Endothelial cell (in vitro differentiated cells): Measurements from ENCODE around the gene FOXN4. TPM values are rescaled to one million over a fixed set of nuclear protein-coding genes. Genes with fewer than 3 reads are reported as not detected.

Experiments used
- DNase-seq: peaks from one replicate; pipeline ENCODE4 v3.0.0; 2021; ENCODE audit warnings: low spot score
- H3K27ac Mint-ChIP-seq: one replicate; pipeline ENCODE4 v1.8.0; 2021; ENCODE audit warnings: mixed read lengths, inconsistent platforms; ENCODE audit not compliant: unreplicated experiment
- H3K27me3 Mint-ChIP-seq: one replicate; pipeline ENCODE4 v1.8.0; 2021; ENCODE audit warnings: mild to moderate bottlenecking, moderate library complexity, mixed read lengths, inconsistent platforms; ENCODE audit not compliant: unreplicated experiment
- H3K36me3 Mint-ChIP-seq: one replicate; pipeline ENCODE4 v1.8.0; 2021; ENCODE audit warnings: mild to moderate bottlenecking, low read depth, mixed read lengths, inconsistent platforms; ENCODE audit not compliant: unreplicated experiment
- H3K4me1 Mint-ChIP-seq: one replicate; pipeline ENCODE4 v1.8.0; 2021; ENCODE audit warnings: mild to moderate bottlenecking, mixed read lengths, inconsistent platforms; ENCODE audit not compliant: unreplicated experiment
- H3K4me3 Mint-ChIP-seq: one replicate; pipeline ENCODE4 v1.8.0; 2021; ENCODE audit warnings: mild to moderate bottlenecking, mixed read lengths, inconsistent platforms; ENCODE audit not compliant: unreplicated experiment
- H3K9me3 Mint-ChIP-seq: one replicate; pipeline ENCODE4 v1.8.0; 2021; ENCODE audit warnings: mixed read lengths, inconsistent platforms; ENCODE audit not compliant: unreplicated experiment
- total RNA-seq: library from RNA; stranded (reverse); fragmentation: NEBNext Ultra II Directional; extraction: Animal tissue kit (Norgen Biotek cat#: 25700); gene quantifications from one replicate; pipeline ENCODE4 v1.2.1, GENCODE V29; 2021; ENCODE audit not compliant: unreplicated experiment
- TF ChIP-seq, protein P1 (sequence below): fragments of 200-600 bp; sonication (generic); IDR thresholded peaks from one replicate; pipeline ENCODE4 v1.5.0; 2021; ENCODE audit warnings: antibody characterized with exemption; ENCODE audit not compliant: unreplicated experiment

Gene FOXN4
- total RNA-seq, 1 donor from 2014 or later, result not detected

DNA sequence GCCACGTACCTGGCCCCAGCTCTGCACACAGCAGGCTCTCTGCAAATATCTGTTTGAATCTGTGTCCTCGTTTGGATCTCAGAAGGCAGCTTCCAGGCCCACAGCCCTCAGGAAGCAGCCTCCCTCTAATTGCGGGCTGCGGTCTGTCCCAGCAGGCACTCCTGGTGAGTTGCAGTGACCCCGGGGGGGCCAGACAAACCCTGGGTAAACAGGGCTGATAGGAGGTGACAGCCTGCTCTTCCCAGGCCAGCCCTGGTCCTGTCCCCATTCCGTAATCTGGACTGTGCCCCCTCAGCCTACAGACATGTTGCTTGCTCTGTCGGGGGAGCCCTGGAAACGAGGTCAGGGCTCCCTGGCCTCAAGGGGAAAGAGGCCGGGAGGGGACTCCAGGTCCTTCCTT is 2.0 kb downstream of the FOXN4 start:
- Mint-ChIP-seq H3K27me3 (peaks cover 15% of the 10 kb centered on the region), H3K36me3 (peaks cover 4% of the 10 kb centered on the region), H3K27ac (no peak overlapping the region), H3K4me1 (peaks cover 6% of the 10 kb centered on the region), H3K4me3 (no peak overlapping the region), H3K9me3 (no peaks in the 10 kb centered on the region)
- no peak for DNase-seq
- TF ChIP-seq, protein P1, sequence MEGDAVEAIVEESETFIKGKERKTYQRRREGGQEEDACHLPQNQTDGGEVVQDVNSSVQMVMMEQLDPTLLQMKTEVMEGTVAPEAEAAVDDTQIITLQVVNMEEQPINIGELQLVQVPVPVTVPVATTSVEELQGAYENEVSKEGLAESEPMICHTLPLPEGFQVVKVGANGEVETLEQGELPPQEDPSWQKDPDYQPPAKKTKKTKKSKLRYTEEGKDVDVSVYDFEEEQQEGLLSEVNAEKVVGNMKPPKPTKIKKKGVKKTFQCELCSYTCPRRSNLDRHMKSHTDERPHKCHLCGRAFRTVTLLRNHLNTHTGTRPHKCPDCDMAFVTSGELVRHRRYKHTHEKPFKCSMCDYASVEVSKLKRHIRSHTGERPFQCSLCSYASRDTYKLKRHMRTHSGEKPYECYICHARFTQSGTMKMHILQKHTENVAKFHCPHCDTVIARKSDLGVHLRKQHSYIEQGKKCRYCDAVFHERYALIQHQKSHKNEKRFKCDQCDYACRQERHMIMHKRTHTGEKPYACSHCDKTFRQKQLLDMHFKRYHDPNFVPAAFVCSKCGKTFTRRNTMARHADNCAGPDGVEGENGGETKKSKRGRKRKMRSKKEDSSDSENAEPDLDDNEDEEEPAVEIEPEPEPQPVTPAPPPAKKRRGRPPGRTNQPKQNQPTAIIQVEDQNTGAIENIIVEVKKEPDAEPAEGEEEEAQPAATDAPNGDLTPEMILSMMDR, result no peak

DNA sequence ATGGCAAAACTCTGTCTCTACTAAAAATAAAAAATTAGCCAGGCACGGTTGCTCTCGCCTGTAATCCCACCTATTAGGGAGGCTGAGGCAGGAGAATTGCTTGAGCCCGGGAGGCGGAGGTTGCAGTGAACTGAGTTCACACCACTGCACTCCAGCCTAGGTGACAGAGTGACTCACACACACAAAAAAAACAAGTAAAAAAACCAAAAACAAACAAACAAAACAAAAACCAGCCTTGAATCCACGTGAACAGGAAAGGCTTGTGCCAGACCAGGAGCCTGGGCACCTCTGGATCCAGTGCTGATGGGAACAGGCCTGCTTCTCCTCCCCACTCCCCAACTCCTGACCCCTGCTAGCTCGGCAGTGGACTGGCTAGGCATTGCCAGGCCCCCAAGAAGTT is 3.5 kb downstream of the FOXN4 start:
- Mint-ChIP-seq H3K27ac (no peak overlapping the region), H3K36me3 (peaks cover under 1% of the 10 kb centered on the region), H3K4me1 (peaks cover 7% of the 10 kb centered on the region), H3K4me3 (no peak overlapping the region), H3K27me3 (peaks cover 12% of the 10 kb centered on the region), H3K9me3 (peaks cover 3% of the 10 kb centered on the region)
- no peak for DNase-seq
- TF ChIP-seq, protein P1, result no peak

DNA sequence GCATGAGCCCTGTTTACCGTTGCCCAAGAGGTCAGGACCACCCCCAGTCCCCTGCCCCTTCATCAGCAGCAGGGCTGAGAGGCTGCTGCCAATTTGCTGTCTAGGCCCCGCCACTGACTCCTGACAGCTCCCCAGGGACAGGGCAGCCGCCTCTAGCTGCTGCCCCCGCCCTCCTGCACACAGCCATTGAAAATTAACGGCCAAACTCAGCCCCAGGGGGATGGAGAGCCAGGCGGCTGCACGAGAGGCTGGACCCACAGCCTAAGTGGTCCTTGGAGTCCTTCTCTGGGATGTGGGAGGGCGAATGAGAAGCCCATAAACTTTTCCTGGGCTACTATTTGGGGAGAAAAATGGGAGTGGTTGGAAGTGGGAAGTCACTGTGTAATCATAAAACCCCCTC is 4.6 kb downstream of the FOXN4 start:
- Mint-ChIP-seq H3K4me1 (peaks cover 4% of the 10 kb centered on the region), H3K4me3 (no peak overlapping the region), H3K36me3 (no peaks in the 10 kb centered on the region), H3K27me3 (peaks cover 7% of the 10 kb centered on the region), H3K27ac (no peak overlapping the region), H3K9me3 (peaks cover 3% of the 10 kb centered on the region)
- TF ChIP-seq, protein P1, result no peak
- DNase-seq, result no peak

DNA sequence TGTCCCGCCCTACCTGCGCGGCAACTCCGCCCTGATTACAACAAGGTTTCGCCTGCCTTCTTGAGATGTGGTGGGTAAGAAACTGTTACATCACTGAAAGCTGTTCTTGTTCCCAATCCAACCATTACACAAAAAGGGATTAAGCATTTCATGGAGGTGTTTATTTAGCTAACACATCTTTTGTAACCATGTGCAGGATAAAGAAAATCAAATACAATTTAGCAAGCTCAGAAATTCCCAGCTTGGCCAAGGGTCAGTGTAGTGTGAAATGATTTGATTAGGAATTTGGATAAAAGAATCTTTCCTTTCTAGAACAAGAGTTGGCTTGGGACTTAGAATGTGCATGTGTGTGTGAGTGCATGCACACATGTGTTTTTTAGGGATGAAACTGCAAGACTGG is 6.3 kb downstream of the FOXN4 start:
- no peak overlapping the region for H3K27ac Mint-ChIP-seq
- H3K27me3 Mint-ChIP-seq, result peaks cover 7% of the 10 kb centered on the region
- DNase-seq, result no peak

DNA sequence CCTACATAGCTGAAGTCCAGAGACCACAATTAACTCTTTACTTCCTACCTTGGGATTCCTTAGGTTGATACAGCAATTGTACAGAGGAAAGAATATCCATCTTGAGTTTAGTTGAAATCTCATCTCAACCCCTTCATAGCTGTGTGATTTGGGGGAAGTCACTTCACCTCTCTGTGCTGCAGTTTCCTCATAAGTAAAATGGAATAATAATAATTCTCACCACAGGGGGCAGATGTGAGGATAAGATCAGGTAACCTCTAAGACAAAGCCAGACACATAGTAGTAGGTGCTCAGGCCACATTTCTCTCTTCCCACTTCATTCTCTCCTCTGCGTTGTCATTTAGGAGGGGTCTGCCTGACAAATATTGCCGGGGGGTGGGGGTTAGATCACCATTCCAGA is 6.7 kb downstream of the FOXN4 start:
- TF ChIP-seq, protein P1, result peak; percentile 30
- no peak for DNase-seq
- peaks cover 7% of the 10 kb centered on the region for H3K27me3 Mint-ChIP-seq

More for the DNA sequence above, 6.3 kb downstream of the FOXN4 start:
- Mint-ChIP-seq H3K36me3 (no peaks in the 10 kb centered on the region), H3K4me3 (no peak overlapping the region), H3K4me1 (peaks cover 4% of the 10 kb centered on the region), H3K9me3 (peaks cover 3% of the 10 kb centered on the region)
- TF ChIP-seq, protein P1, result no peak

More for the DNA sequence above, 6.7 kb downstream of the FOXN4 start:
- H3K27ac Mint-ChIP-seq, result no peak overlapping the region
- H3K36me3 Mint-ChIP-seq, result no peaks in the 10 kb centered on the region
- no peak overlapping the region for H3K4me3 Mint-ChIP-seq
- peaks cover 3% of the 10 kb centered on the region for H3K9me3 Mint-ChIP-seq
- peaks cover 4% of the 10 kb centered on the region for H3K4me1 Mint-ChIP-seq
